Measurements from ENCODE around the gene OBSCN.
"Not testable (repeated sequence)": the region's sequence is repeated elsewhere in the genome, so short reads cannot be mapped to it uniquely, and the experiment has no call there.

OBSCN gene

GRCh38 chr1:228182296-228183030 lies 25.4 kb upstream of the OBSCN start:
- H3K4me3 ChIP-seq (ENCODE audit: low read depth, low read length) = no peak overlapping the region
- DNase-seq (ENCODE audit: low read depth) = no peak
- TF ChIP-seq CTCF (IDR thresholded peaks at IDR 0.05; ENCODE audit: insufficient read depth, low read depth, low read length, missing control alignments) = no peak

GRCh38 chr1:228184152-228184551 lies 23.7 kb upstream of the OBSCN start:
- no peak for TF ChIP-seq CTCF (IDR thresholded peaks at IDR 0.05; ENCODE audit: insufficient read depth, low read depth, low read length, missing control alignments)
- DNase-seq (ENCODE audit: low read depth) = no peak
- H3K4me3 ChIP-seq (ENCODE audit: low read depth, low read length) = no peak overlapping the region

- DNase-seq (ENCODE audit: low read depth) = no peak
- H3K4me3 ChIP-seq (ENCODE audit: low read depth, low read length) = no peak overlapping the region
- no peak for TF ChIP-seq CTCF (IDR thresholded peaks at IDR 0.05; ENCODE audit: insufficient read depth, low read depth, low read length, missing control alignments)
Measured at GRCh38 chr1:228185641-228185965, 22.2 kb upstream of the OBSCN start.

GRCh38 chr1:228188249-228188648 lies 19.6 kb upstream of the OBSCN start:
- not testable (repeated sequence) for H3K4me3 ChIP-seq (ENCODE audit: low read depth, low read length); DNase-seq (ENCODE audit: low read depth)

- TF ChIP-seq CTCF (IDR thresholded peaks at IDR 0.05; ENCODE audit: insufficient read depth, low read depth, low read length, missing control alignments) = no peak
- H3K4me3 ChIP-seq (ENCODE audit: low read depth, low read length) = no peak overlapping the region
- DNase-seq (ENCODE audit: low read depth) = no peak
Measured at GRCh38 chr1:228190182-228190581, 17.7 kb upstream of the OBSCN start.

GRCh38 chr1:228190778-228191177 lies 17.1 kb upstream of the OBSCN start:
- no peak for DNase-seq (ENCODE audit: low read depth)
- H3K4me3 ChIP-seq (ENCODE audit: low read depth, low read length) = no peak overlapping the region
- TF ChIP-seq CTCF (IDR thresholded peaks at IDR 0.05; ENCODE audit: insufficient read depth, low read depth, low read length, missing control alignments) = no peak

- no peak for DNase-seq (ENCODE audit: low read depth)
- H3K4me3 ChIP-seq (ENCODE audit: low read depth, low read length) = no peak overlapping the region
- no peak for TF ChIP-seq CTCF (IDR thresholded peaks at IDR 0.05; ENCODE audit: insufficient read depth, low read depth, low read length, missing control alignments)
Measured at GRCh38 chr1:228194436-228194835, 13.4 kb upstream of the OBSCN start.

Data from GM12865 (cell line).